GM18511 (cell line): ENCODE results near the gene SLC38A2.

Experiments used
- ATAC-seq: cut with Tn5 transposase; IDR thresholded peaks from one replicate; pipeline ENCODE4 v1.9.1; 2021; ENCODE audit warnings: mild to moderate bottlenecking, moderate library complexity; ENCODE audit not compliant: unreplicated experiment

The SLC38A2 gene

DNA sequence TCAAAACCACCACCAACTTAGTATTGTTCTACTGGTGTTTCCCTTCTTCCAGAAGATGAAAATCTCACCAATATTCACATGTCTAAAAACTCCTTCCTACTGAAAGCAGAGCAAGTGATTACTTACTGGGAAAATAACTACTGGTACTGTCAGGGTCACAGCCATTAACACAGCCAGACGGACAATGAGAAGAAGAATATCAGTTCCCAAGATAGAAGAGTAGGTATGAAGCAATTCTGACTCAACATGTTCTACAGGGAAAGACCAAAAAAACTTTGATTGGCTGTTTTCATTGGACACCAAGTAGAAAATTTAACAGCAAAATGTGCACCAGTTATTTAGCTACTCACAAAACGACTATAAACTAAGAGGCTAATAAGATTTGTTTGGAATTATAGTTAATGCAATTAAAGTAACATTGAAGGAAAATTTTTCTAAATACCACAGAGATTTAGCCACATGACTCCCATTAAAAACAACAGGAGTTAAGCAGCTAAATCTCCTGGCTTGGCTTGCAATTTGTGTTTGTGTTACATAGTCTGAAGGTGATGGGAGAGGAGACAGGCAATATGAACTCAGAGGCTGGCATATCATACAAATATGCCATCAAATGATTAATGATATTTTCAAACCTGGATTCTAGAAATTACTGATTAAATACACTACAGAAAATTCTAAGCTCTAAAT is 9.5 kb downstream of the SLC38A2 start:
- no peak for ATAC-seq

DNA sequence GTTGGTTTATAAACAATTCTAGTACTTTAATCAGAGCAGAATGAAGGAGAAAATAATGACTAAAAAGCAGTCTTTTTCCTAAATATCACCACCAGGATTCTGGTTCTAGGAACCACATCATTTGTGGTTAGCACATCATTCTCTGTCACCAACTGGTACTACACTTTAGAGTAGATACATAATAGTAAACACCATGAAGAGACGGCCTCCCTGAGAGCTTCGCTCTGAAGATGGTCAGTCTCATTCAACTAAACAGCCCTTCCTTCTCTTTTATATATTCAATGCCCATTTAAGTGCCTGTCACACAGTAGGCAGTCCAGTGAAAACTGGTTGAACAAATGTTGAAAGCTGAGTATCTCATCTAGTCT is 10.9 kb downstream of the SLC38A2 start:
- no peak for ATAC-seq

DNA sequence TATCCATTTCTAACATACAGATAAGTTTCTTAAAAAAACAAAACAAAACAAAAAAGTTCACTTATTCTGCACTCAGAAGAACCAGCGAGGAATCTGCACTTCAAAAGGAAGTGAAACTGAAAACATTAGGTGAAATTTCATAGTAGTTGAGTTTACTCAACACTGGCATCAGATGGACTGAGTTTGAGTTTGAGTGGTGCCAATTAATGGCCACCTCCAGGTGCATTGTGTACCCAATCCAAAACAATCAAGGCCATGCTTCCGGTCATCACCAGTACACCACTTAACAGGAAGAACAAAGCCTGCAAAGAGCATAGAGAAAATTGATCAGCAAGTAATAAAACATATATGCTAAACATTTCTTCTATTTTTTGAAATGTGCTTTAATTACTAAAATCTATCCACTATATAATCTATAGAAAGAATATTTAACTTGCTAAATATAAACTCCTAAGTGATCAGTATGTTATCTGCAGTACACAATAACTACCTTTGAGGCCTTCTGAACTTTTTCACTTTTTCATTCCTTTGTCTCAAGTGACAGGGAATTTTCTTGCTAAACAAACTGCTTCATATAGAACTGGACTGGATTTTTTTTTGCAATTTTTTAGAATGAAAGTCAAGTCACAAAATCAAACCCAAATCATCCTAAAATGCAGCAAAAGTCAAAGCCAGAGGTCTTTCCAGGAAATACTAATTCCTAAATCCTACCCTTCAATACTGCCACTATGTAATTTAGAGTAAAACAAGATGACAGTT is 11.5 kb downstream of the SLC38A2 start:
- peak; percentile 81 for ATAC-seq

DNA sequence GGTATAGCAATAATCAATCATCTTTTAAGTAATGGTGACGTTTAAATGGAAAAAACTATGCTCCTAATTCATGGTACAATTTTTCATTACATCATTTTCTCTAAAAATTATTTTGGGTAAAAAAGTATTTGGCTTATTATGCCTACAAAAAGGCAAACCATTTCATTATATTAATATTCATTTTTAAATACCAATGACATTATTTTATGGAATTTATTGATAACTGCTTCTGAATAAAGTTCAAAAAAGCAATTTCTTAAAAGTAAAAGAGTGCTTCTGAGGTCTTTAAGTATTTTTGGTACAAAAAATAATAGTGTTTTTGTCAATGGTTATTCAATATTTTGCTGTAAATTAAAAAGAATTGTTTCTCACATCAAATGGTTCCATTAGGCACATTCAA is 12.2 kb downstream of the SLC38A2 start:
- no peak for ATAC-seq

DNA sequence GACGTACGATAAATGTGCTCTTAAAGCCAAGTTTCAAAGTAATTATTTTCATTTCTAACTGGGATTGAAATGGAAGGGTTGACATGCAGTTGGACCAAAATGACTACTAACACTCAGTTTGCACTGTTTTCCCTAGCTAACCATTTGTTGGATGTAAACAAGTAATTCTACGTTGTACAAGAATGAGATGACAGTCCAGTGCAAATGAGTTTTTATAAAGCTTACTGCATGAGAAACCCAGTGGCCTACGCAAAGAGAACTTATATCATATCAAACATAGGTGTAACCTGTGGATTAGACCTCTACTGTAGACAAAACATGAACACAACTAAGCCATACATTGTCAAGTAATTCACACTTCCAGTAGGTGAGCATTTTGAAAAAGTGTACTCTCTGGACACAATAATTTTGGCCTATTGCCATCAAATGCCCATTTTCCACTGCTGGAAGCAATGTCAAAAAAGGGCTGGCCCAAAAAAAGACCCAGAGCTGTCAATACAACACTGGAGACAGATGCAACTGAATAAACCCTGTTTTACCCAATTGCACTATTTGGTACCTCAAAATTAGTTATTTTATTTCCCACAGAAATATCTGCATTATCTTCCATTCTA is 12.8 kb downstream of the SLC38A2 start:
- no peak for ATAC-seq

DNA sequence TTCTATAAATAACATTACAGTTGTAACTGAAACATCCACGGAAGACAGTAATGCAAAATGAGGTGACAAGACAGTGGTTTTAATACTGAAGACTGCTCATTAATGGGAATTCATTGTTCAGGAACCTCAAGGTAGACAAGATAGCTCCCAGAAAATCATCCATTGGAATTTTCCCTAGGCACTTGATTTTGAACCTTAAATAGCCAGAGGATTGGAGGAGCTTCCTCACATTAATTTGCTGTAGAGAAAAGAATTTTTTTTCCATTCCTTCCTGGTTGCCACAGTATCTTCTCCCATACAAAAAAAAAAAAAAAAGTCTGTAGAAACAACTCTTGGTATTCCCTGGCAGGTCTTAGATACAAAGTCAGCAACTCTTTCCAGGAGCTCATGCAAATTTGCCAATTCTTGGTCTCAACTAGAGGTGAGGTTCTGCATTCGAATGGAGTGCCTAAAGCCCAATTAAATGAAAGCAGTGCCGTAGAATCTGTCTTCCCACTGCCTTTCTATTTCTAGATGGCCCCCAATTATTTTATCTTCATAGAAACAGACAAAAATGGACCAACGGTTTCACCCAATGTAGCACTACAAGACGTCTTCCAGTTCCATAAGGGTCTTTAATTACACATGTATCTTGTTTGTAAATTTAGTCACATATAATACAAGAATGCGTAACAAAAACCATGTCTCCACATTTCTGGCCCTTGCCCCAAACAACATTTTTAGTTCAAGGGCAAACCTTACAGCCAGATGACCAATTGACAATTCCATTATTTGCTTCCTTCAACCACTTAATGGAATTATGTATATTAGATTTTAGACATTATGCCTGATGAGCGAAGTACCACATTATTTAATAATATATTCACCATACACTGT is 13.5 kb downstream of the SLC38A2 start:
- no peak for ATAC-seq

DNA sequence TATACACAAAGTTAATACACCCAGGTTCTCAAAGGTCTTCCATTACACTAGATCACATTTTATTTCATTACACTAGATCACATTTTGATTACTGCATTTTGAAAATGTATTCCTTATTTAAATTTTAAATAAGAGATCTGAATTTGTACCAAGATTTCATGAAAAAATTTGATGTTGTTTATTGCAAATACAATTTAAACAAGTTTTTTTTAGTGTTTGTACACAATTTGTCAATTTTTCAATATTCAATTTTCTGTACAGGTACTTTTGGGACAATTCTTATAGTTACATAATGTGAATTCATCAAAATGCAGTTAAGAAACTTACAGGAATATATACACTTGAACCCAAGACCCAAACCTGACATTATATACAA is 14.3 kb downstream of the SLC38A2 start:
- ATAC-seq: no peak

DNA sequence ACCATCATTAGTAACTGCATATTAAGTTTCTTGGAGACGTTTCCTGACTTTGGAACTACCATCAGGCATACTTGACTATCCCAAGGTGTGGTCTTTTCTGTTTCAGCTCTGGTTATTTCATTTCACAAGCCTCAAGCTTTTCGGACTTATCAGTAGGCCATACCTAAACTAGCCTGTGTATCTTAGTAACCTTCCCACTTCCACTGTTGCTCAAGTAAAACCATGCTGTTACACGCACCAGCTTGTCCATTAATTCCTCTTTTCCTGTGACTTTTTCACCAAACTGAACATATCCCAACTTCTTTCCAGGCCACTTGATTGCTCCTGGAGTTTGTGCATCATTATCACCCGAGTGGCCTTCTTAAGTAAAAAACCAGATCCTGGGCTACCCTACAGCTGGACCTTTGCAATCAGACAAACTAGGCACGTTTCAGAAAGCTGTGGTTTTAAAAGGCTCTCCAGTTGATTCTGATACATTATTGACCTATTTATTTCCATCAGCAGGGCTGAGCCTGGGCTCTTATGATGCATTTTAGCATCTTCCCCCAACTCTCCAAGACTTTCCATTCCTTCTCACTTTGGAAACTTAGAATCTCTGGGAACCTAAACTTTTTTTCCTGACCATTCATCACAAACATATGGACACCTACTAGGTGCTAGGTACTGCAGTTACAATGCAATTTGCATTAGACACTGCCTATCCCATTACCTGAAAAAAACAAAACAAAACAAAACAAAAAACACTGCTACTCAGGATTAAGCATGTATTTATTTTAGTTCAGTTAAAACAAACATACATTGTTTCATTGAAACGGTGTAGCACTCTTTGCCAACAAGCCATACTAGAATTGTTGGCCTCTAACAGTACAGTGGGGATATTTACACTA is 14.9 kb downstream of the SLC38A2 start:
- ATAC-seq: no peak

DNA sequence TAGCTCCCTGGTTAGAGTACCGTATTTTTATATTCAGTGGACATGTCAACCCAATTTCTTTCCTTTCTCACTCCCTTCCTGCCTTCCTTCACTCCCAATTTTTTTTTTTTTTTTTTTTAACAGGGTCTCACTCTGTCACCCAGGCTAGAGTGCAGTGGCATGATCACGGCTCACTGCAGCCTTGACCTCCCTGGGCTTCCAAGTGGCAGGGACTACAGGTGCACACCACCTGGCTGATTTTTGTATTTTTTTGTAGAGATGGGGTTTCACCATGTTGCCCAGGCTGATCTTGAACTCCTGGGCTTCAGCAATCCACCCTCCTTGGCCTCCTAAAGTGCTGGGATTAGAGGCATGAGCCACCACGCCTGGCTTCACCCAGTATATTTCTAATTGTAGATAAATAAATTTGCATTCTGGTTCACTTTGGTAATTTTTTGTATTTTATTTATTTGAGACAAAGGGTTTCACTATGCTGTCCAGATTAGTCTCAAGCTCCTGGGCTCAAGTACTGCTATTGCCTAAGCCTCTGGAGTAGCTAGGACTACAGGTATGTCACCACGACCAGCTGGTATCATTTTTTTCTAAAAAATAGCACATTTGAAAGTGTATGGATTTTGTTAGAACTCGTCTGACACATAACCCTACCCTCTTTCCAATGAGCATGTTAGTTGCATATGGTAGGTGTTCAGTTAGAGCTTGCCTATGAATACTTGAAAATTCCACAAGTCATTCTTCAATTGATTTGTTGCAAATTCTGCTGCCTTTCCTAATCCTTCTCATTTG is 15.7 kb downstream of the SLC38A2 start:
- ATAC-seq: no peak

DNA sequence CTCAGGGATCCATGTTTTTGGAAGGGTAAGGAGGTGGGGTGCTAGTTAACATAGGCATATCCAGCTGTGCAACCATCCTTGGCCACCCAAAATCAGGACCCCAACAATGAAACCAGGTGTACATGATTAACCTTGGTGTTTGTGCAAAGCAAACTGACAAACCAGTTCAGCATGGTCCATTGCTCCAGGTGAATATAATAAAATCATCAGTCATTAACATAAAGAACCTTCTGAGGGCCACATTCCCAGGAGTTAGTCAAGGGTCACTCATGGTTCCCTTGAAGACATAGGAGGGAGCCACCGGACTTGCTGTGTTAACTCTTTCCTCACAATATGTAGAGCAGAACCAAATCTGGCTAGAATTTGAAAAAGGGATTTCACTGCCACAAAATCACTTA is 17.8 kb downstream of the SLC38A2 start:
- ATAC-seq: no peak

DNA sequence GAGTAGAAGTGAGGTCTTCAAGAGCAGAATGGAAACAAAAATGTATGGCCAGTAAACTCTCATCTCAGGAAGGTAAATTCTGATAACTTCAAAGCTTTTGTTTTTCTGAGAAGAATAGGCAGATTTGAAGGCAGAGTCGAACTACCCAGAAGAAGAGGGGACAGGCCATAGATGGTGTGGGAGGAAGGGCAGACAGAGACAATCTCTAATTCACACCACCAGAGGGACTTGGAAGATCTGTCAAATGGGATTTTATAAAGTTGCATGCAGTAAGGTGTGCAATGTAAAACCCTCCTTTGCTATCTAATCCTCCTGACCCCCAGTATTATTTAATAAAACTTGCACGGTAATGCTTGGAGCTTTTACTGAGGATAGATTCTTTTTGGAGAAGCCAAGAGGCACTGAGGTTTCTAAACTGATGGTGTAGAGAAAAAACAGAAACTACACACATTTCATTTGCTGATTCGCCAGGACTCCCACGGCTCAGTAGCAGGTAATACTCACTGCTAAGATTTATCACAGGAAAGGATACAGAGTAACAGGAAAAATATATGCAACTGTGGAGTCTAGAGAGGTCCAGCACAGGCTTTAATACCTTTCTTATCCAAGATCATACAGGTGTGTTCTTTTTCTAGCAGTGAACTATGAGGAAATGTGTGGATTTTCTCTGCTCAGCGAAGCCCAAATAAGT is 18.3 kb downstream of the SLC38A2 start:
- ATAC-seq: no peak

DNA sequence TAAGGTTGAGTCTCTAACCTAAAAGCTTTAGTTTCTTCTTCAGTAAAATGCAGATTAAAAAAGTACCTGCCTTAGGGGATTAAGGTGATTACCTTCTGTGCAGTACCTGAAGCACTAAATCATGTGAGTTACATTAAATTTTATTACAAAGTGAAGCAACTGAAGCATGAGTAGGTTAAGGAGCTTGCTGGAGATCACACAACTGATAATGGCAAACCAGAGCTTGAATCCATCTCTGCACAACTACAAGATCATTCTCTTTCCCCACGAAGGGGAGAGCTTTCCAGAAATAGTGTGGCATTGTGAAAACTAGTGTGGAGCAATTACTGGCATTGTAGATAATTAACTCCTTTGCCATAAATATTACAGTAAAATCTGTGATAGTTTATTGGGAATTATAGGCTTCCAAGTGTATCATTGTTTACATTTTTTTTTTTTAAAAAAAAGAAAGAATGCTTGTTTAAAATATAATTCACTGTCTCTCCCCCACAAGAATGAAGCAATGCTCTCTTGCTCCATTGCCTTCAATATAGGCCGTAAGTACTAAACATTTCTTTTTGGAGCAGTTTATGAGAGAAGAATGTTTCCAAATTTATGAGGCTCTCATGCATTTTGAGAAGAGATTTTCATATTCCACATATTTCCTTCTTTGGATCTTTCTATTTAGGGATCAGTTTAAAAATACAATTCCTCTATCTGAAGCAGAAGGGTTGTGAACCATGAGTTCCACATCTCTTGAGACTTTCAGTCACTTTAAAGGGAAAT is 20.5 kb downstream of the SLC38A2 start:
- no peak for ATAC-seq

DNA sequence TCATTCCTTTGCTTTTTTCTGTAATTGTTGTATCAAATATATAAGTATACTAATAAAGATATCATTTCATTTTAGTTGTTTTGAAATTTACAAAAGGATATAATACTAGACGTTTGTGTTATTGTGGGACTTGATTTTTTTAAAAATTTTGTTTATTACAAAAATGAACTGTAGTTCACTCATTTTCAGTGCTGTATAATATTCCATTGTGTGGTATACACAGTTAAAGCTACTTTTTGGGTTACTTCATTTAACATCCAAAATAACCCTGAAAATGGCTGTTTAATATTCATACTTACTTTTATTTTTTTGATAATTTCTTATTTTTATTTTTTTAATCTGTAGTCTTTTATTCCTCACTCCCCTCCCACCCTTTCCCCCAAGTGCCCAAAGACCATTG is 21.4 kb downstream of the SLC38A2 start:
- no peak for ATAC-seq

DNA sequence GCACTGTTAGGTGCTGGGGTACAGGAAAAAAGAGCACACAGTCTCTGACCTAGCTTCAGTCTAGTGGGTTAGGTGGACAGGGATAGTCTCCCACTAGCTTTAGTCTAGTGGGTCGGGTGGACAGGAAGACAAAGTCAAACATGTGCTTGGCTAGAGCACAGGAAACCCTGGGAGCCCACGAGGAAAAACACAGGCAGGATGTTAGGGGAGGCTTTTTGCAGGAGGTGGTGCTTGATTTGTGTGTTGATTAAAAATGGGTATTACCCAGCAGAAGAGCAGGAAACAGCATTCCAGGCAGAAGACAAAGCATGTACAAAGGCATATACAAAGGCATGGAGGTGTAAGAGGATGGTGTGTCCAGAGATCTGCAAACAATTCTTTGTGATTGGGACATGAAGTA is 23.3 kb downstream of the SLC38A2 start:
- ATAC-seq: no peak

DNA sequence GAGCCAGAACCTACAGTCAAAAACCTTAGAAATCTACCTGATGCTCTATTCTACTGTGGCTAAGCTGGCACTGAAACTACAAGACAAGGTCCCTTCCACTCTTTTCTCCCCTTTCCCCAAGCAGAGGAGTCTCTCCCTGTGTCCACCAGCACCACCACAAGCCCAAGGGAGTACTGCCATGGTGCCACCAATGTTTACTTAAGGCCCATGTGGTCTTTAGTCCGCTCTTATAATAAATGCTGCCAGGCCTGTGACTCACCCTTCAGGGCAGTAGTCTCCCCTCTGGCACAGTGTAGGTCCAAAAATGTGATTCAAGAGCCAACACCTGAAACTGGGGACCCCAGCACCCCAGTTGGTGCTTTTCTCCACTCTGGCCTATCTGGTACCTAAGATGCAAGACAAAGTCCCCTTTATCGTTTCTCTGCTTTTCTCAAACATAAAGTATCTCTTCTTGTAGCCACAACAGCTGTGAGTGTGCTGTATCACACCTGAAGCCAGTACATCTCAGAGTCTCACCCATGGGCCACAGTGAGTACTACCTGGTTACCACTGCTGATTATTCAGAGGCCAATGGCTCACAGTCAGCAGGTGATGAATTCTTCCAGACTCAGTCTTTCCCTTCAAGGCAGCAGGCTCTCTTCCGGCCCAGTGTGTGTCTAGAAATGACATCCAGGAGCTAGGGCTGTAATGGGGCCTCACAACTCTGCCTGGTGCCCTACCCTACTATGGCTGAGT is 29.3 kb downstream of the SLC38A2 start:
- no peak for ATAC-seq

DNA sequence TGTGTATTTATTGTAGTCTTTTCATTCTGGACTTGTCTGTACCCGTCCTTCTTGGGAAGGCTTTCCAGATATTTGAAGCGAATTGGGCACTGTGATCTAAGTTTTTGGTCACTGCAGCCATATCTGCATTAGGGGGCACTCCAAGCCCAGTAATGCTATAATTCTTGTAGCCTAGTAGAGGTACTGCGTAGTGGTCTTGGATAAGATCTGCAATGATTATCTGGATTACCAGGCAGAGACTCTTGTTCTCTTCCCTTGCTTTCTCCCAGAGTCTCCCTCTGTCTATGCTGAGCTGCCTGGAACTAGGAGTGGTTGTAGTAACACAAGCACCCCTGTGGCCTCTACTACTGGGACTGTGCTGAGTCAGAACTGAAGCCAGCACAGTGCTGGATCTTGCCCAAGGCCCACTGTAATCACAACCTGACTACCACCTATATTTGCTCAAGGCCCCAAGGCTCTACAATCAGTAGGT is 30.0 kb downstream of the SLC38A2 start:
- ATAC-seq: no peak

DNA sequence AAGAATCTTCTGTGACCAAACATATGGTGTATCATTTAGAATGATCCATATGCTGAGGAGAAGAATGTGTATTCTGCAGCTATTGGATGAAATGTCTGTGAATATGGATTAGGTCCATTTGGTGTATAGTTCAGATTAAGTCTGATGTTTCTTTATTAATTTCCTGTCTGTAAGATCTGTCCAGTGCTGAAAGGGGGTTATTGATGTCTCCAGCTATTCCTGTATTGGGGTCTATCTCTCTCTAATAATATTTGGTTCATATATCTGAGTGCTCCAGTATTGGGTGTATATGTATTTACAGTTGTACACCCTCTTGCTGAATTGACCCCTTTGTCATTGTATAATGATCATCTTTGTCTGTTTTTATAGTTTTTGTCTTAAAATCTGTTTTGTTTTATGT is 33.5 kb downstream of the SLC38A2 start:
- ATAC-seq: no peak
